SH-SY5Y (cell line): ENCODE data around the gene RNU1-3.

ENCODE experiments used
- GATA2 ChIP-seq: IDR thresholded peaks from 2 replicates; pipeline ENCODE4 v1.6.1; 2011; ENCODE audit warnings: mild to moderate bottlenecking, low read depth, low read length
- GATA3 ChIP-seq: IDR thresholded peaks from 2 replicates; pipeline ENCODE4 v1.6.1; 2011; ENCODE audit warnings: low read depth, mild to moderate bottlenecking, low read length, moderate library complexity

- no peak for TF ChIP-seq GATA2
- no peak for TF ChIP-seq GATA3
Measured at GRCh38 chr1:16617778-16618580, 48.8 kb downstream of the RNU1-3 start.
